Measurements from ENCODE around the gene C6orf58.

Gene C6orf58

GRCh38 chr6:127576874-127577273 is at the start of gene C6orf58:
C6orf58 (plus strand) TSS chr6:127577174; CDS start chr6:127577186, 12 bp downstream.
- DNase-seq, result no peak

GRCh38 chr6:127533011-127533410 is 44.0 kb upstream of the C6orf58 start:
- no peak for DNase-seq

GRCh38 chr6:127533736-127534135 is 43.2 kb upstream of the C6orf58 start:
- DNase-seq, result no peak

- peak in 1 of 2 experiments; percentile 25 for DNase-seq
Observed at GRCh38 chr6:127538750-127539264, 38.2 kb upstream of the C6orf58 start.

GRCh38 chr6:127539272-127539671 is 37.7 kb upstream of the C6orf58 start:
- DNase-seq, result peak; percentile 21 to 51

- DNase-seq, result peak in 1 of 2 experiments; percentile 32
Observed at GRCh38 chr6:127547215-127547614, 29.8 kb upstream of the C6orf58 start.

- DNase-seq, result no peak
Observed at GRCh38 chr6:127547904-127548649, 28.9 kb upstream of the C6orf58 start.

GRCh38 chr6:127550403-127550802 is 26.6 kb upstream of the C6orf58 start:
- DNase-seq, result no peak

GRCh38 chr6:127554435-127555006 is 22.5 kb upstream of the C6orf58 start:
- peak; percentile 3 to 81 for DNase-seq

- DNase-seq, result no peak
Observed at GRCh38 chr6:127561660-127562059, 15.3 kb upstream of the C6orf58 start.

GRCh38 chr6:127564761-127565160 is 12.2 kb upstream of the C6orf58 start:
- no peak for DNase-seq

GRCh38 chr6:127566119-127566518 is 10.9 kb upstream of the C6orf58 start:
- no peak for DNase-seq

GRCh38 chr6:127566651-127567050 is 10.3 kb upstream of the C6orf58 start:
- DNase-seq, result no peak

- DNase-seq, result no peak
Observed at GRCh38 chr6:127567476-127567875, 9.5 kb upstream of the C6orf58 start.

- DNase-seq, result no peak
Observed at GRCh38 chr6:127570739-127571389, 6.1 kb upstream of the C6orf58 start.

- DNase-seq, result no peak
Observed at GRCh38 chr6:127578900-127579299, 1.9 kb downstream of the C6orf58 start.

GRCh38 chr6:127581576-127581975 is 4.6 kb downstream of the C6orf58 start:
- no peak for DNase-seq

- no peak for DNase-seq
Observed at GRCh38 chr6:127582777-127583462, 5.9 kb downstream of the C6orf58 start.

GRCh38 chr6:127585123-127585522 is 8.1 kb downstream of the C6orf58 start:
- DNase-seq, result no peak

GRCh38 chr6:127586372-127586771 is 9.4 kb downstream of the C6orf58 start:
- DNase-seq, result peak in 1 of 2 experiments; percentile 9

- no peak for DNase-seq
Observed at GRCh38 chr6:127587875-127588274, 10.9 kb downstream of the C6orf58 start.

GRCh38 chr6:127589135-127589534 is 12.2 kb downstream of the C6orf58 start:
- no peak for DNase-seq

- no peak for DNase-seq
Observed at GRCh38 chr6:127590344-127590743, 13.4 kb downstream of the C6orf58 start.

Measured in NCI-H526 (cell line).